Amniotic stem cell (primary cell): ENCODE results near the gene TSPAN17.
"Not testable (repeated sequence)": the region's sequence is repeated elsewhere in the genome, so short reads cannot be mapped to it uniquely, and the experiment has no call there.

ENCODE experiments used
- DNase-seq: peaks from one replicate; lab custom pipeline; 2025; lab: John Stamatoyannopoulos, UW

TSPAN17 gene

GRCh38 chr5:176647030-176647842 is at the start of gene TSPAN17:
Gene TSPAN17, plus strand, starts transcription at chr5:176647484. Its CDS starts 132 bp downstream, at chr5:176647616.
- peak; percentile 100 for DNase-seq

GRCh38 chr5:176599749-176600430 is 47.4 kb upstream of the TSPAN17 start:
- DNase-seq = not testable (repeated sequence)

- DNase-seq = no peak
Observed at GRCh38 chr5:176601901-176602482, 45.3 kb upstream of the TSPAN17 start.

DNA sequence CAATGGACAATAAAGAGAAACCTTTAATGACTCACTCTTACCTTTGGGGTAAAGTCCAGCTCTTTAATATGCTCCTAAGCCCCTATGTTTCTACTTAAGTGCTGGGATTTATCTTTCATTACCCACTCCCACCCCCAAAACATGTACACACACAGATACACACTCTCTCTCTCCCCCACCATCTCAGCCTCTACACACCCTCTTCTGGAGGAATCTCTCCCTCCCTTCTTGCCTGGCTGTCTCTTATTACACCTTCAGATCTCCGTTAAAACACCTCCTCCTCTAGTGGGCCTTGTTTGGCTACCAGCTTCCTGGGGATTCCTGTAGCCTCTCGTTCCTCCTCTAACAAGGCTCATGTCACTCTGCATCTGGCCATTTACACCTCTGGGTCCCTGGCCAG is 44.2 kb upstream of the TSPAN17 start:
- DNase-seq = no peak

GRCh38 chr5:176606032-176606431 is 41.3 kb upstream of the TSPAN17 start:
- no peak for DNase-seq

GRCh38 chr5:176606875-176607274 is 40.4 kb upstream of the TSPAN17 start:
- no peak for DNase-seq

- DNase-seq = no peak
Observed at GRCh38 chr5:176608142-176608705, 39.1 kb upstream of the TSPAN17 start.

DNA sequence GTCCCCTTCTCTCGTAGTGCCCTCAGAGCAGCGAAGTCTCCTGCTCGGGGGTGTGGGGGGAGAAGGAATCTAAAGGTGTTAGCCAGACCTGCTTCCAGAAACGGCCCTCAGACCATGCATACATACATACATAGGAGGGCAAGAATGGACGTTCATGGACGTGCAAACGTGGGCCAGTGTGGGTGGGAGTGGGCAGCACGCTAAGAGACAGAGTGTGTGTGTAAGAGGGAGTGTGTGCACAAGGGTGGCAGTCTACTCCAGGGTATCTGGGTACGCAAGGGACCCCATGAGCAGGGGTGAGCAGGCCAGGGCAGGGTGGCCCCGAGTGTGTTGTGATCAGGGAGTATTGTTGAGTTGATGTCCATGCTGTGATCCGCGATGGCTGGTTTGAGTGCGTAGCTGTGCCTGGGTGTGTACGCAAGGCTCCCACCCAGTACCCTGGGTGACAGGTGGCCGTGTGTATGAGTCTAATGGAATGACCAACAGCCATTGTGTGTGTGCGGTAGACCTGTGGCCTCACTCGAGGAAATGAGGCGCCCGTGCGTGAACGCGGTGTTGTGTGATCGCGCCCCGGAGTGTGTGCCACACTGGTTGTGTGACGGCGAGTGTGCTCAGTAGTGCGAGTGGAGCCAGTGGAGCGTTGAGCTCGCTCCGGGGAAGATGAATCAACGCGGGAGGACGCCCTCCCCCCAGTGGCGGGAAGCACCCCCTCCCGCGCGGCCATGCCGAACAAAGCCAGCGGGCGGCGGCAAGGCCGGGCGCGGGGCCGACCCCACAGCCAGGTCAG is 38.2 kb upstream of the TSPAN17 start:
- no peak for DNase-seq

DNA sequence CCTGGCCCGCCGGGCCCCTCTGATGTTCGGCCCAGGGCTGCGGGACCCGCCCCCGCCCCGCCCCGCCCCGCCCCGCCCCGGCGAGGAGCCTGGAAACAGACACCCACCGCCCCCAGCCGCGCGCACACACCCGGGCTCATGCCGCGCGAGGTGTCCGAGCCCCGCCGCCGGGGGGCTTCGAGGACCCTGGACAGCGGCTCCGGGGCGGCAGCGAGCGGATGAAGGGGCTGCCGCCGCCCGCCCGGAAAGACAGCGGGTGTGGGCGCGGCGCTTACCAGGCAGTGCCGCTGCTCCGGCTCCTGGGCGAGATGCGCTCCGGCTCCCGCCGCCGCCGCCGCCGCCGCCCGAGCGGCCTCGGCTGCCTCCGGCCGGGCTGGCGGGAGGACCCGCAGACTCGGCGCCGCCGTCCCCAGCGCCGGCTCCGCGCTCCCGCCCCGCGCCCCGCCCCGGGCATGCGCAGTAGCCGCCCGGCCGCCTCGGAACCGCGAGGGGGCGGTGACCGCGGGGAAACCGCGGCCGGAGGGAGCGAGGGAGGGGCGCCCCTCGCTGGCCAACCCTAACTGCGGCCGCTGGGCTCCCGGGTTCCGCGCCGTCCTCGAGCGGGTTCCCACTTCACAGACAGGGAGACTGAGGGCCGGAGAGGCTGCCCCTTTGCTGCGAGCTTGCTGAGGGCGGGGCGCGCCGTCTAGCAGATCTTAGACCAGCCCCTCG is 37.4 kb upstream of the TSPAN17 start, which contains the start of gene GPRIN1:
Gene GPRIN1 (minus strand): TSS at position 433 of the 711 bp plus-strand sequence. CDS start 10,322 bp downstream, outside the sequence.
- no peak for DNase-seq

DNA sequence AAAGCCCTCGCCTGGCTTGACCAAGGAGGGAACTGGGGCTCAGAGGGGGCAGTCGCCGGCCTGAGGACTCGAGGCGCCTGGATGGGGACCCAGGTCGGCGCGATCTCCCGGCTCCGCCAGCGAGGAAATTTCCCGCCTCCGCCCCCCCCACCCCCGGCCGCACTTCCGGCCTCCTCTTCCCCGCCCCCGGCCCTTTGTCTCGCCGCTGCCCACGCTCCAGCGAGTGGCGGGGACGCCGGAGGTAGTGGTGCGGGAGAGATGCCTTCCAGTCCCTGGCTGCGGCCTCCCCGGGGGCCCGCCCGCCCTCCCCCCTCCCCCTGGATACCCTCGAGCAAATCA is 36.9 kb upstream of the TSPAN17 start:
- no peak for DNase-seq

- DNase-seq = peak; percentile 30
Observed at GRCh38 chr5:176611435-176611834, 35.8 kb upstream of the TSPAN17 start.

DNA sequence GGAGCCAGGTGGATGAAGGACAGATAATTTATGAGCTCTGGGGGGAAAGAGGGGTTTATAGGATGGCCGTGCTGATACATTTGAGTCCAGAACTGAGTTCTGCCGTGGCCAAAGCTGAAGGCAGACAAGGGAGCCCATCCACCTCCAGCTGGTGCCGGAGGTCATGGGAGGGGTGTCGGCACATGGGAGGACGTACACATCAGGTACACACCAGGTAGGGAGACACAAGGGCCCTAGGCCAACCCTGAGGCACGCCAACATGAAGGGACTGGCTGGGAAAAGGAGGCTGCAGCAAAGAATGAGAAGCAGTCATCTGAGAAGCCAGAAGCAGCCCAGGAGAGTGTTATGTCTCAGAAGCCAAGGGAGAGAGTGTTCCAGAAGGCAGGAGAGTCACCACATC is 35.3 kb upstream of the TSPAN17 start:
- no peak for DNase-seq

DNA sequence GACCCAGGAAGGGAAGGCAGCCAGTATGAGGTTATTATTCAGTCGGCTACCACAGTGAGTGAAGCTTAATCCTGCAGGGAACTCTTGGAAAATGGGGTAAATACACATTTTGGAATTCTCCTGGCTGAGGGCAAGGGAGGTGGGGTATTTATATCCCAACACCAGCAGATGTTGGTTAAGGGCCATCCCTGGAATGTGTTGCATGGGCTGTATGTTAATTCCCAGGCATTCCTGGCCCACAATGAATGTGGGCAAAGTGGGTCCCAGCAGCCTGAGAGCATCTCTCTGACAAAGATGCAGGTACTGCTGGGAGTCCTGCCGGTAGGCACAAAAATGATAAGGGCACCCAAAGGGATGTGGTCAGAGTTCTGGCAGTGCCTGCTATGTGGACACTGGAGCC is 34.4 kb upstream of the TSPAN17 start:
- no peak for DNase-seq

DNA sequence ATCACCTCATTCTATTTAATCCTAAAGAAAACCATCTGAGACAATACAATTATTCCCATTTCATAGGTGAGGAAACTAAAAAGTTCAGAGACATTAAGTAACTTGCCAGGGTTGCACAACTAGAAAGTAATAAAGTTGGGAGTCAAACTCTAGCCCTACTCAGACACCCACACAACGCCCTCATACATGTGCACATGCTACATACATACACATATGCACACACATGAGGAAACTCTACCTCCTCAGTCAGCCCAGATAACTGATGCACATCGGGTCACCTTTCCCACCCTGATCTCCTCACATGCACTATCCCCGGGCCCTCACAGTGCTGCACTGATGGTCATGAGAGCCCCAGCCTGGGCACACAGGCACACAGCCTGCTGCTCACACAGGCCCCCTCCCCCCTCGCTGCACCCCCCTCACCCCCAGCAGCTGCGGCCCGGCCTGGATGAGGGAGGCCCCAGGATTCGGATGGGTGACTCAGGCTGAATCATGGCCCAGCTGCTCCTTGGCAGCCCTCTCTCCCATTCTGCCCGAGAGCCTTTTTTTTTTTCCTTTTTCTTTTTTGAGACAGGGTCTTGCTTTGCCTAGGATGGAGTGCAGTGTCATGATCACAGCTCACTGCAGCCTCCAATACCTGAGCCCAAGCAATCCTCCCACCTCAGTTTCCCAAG is 32.3 kb upstream of the TSPAN17 start:
- DNase-seq = no peak

GRCh38 chr5:176616511-176616910 is 30.8 kb upstream of the TSPAN17 start:
- no peak for DNase-seq

GRCh38 chr5:176618783-176619182 is 28.5 kb upstream of the TSPAN17 start:
- DNase-seq = no peak

DNA sequence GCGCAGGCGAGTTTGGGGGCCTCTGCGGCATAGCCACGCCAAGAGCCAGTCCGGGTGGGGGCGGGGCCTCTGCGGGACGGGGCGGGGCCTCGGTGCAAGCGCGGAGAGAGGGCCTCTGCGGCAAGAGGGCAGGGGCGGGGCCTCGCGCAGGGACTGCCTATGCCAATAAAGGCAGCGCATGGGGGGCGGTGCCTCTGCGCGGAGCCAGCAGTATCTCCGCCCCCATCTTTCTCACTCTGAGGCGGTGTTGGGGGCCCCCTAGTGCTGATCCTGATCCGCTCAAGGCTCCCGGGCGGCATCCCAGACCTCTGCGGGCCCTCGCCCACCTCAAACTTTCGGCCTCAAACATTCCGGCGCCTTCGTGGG is 28.1 kb upstream of the TSPAN17 start:
- no peak for DNase-seq

DNA sequence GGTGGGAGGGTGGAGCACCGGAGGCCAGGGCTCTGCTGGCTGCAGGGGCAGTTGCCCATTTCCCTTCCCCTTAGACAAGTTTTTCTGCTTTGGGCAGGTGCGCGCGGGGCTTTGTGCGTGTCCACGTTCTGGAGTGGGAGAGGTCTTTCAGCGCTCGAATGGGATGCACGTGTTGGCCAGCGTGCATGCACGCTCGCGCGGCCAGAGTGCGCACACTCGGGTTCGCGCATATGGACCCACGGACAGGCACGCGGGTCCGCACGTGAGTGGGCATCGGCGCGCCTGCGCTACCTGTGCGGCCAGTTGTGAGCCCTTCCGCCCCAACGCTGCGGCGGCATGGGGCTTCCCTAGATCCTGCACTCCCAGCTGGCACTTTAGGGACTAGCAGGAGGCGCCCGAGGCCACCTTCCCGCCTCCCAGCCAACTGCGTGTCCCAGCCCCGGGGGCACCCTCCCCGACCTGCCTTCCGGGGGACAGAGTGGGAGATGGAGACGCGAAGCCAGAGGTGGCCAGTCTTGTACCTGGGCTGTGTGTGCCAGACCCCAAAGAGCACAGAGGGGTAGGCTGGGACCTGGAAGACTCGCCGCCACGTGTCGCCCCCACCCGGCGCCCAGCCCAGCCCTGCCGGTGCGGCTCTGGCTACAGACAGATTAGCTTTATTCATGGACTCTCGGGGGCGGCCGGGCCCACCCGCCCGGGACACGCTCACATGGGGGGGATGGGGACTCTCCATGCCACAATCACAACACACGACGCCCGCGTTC is 27.5 kb upstream of the TSPAN17 start:
- no peak for DNase-seq

DNA sequence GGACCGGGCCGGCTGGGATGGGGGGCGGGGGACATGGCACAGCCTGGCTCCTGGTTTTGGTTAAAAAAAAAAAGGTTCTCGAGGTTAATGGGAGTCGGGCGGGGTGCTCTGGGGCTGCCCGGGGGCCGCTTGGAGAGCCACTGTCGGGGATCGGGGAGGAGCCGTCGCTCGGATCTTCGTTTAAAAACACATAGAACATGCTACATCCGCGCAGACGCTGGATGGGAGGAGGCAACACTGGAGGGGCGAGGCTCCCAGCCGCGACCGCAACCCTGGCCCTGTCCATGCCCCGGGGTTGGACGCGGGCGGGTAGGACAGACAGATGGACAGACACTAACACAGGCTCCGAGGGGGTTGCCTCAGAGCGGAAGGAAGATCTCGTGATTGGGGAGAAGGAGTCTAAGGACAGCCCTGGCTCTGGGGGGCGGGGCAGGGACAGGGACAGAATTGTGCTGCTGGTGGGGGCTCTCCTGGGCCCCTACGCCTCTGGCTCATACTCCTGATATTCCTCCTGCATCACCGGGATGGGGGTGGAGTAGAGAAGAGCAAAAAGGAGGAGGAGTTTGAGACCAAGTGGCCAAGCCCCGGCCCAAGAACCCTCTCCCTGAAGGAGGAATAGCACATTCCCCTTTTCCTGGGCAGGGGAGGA is 26.8 kb upstream of the TSPAN17 start:
- DNase-seq = no peak
